Measurements from ENCODE around the gene OXGR1.

Gene OXGR1

DNA sequence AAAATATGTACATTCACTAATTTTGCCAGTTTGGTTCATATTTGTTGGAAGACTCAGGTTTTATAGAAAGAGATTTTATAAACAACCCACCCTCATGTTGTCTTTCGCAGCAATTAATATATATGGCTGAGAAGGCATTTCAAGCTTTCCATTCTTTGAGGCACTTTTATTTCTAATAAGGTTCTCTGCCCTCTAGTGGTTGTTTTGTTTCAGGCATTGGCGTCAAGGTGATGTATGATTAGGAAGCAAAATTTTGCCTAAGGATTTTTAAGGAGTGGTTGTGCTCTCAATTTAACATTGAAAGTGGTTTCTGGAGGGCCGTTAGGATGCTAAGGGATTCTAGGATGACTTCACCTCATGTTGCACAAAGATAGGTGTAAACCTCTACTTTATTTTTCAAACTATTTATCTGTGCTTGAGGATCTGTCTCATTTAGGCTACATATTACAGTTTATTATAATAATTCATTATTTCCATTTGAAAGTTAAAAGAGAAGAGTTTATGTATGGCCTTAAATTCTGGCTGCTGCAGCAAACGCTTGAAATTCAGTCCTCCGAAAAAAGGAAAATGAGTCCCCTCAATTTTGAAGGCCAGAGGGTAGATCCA is 35.9 kb downstream of the OXGR1 start:
- DNase-seq: peak; percentile 78 to 91

DNA sequence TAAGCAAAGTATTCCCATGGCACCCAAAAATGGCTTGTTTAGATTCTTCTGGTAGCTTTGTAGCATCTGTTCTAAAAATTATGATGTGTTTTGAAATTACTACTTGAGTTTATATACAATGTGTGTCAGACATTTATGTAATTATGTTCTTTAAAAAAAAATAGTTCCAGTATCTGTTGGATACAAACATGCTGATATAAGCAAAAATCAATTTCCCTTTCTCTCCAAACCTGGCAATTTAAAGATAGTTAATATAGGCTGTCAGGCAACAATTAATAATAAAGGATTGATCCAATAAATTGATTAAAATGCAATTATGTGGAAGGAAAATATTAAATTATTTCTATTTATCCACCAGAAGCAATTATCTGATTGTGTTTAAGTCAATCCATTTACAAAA is 41.7 kb downstream of the OXGR1 start:
- no peak for DNase-seq

DNA sequence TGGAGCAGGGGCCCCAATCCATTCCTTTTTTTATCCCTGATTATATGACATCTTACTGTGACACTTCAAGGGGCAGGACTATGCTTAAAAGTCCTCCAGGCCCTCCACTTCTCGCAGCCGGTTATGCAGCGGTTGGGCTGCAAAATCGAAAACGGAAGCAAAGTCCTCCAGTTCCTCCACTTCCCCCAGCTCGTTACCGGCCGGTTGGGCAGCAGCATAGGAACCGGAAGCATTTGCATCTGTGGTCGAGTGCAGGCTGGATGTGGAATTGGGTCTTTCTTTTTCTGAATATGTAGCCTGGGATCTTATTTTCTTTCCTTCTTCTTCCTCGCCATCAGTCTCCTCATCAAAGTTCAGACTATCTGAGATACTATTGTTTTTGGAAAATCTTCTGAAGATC is 46.1 kb downstream of the OXGR1 start:
- DNase-seq: no peak

DNA sequence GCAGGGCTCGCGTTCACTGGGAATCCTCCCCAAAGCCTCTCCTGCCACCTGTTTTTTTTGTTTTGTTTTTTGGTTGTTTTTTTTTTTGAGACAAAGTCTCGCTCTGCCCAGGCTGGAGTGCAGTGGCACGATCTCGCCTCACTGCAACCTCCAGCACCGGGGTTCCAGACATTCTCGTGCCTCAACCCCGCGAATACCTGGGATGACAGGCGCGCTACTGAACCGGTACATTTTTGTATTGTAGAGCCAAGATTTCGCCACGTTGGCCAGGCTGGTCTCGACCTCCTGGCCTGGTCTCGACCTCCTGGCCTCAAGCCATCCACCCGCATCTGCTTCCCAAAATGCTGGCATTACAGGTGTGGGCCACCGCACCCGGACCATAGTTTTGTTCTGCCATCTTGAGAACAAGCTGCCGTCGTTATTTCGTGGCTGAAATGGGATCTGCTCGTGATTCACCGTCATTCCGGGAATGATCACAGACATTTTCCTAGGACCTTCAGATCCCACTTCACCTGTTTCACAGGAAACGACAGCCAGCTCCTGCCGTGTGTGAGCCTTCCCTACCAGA is 46.8 kb downstream of the OXGR1 start:
- DNase-seq: no peak

DNA sequence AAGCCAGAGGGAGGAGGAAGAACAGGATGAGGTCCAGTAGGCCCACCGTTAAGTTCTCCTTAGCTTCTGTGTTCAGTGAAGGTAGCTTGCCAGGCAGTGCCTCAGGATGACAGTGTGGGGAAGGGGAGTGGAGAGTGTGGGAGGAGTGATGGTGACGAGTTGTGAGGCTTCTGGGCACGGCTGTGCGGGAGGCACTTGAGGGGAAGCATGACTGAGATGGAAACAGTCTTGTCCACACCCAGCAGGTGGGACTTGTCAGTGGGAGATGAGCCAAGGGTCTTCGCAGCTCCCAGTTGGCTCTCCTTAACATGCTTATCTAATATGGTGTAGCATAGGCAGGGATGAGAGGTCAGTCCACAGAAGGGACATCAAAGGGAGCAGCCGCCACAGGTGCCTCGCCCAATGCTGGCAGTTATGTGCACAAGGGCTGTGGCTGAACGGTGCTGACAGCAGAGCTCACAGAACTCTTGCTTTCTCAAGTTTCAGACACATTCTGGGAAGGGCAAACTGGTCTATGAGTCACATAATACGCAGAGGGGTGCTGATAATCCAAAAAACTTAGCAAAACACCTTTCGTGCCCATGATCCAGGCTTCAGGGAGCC is 47.5 kb downstream of the OXGR1 start:
- DNase-seq: no peak

DNA sequence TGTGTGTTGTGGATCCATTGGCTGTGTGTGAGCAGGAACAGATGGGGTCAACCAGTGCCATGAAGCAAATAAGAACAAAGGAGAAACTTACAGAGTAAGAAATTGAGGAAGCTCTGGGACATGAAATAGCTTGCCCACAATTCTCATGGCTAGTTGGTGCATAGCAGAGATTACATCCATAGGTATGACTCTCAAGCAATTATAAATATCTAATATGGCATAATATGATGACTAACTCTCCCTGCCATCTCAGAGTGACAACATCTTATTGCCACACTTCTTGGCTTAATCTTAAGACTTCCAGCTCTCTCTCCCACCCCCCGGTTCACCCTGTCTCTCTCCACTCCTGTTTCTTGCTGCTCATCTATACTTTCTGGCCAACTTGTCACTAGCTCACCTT is 53.3 kb downstream of the OXGR1 start:
- no peak for DNase-seq

DNA sequence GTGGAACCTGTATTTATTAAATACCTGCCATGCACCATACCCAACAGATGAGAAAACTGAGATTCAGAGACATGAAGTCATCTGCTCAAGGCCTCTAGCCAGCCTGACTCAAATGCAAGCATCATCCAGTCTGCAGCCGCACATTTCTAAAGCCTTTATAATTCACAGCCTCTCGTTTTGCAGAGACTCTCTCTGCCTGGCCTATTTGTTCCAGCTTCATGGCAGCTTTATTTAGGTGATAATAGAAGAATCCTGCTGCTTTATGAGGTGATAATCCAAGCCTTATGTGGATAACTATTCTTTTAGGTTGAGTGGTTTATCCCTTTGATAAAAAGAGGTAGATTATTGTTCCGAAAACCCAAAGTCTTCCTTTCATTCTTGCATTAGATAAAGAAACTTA is 58.4 kb downstream of the OXGR1 start:
- DNase-seq: no peak

All from NCI-H526 (cell line).